GM12878 (cell line): Measurements from ENCODE around the gene KBTBD13.
"Not testable (repeated sequence)": the region's sequence is repeated elsewhere in the genome, so short reads cannot be mapped to it uniquely, and the experiment has no call there.

Experiments used
- BHLHE40 ChIP-seq, 2 experiments: fragments of 450-650 bp in 1 of 2; IDR thresholded peaks; 2 replicates each; pipeline ENCODE4 v1.6.1; 2011 to 2017; ENCODE audit warnings: low read depth in 2 of 2, borderline replicate concordance in 1 of 2, improper control_type of control experiment in 1 of 2, low read length in 1 of 2, mild to moderate bottlenecking in 1 of 2
- CHD1 ChIP-seq: IDR thresholded peaks from 2 replicates; pipeline ENCODE4 v1.6.1; 2012; ENCODE audit warnings: low read depth, low read length, improper control_type of control experiment
- CTCF ChIP-seq, 3 experiments: IDR thresholded peaks in 2 of 3; conservative IDR thresholded peaks in 1 of 3; 2 replicates each; pipeline ENCODE4 v1.5.1; 2011; ENCODE audit warnings: low read depth in 3 of 3, low read length in 3 of 3, mild to moderate bottlenecking in 3 of 3, control low read depth in 2 of 3, moderate library complexity in 2 of 3, inconsistent platforms in 1 of 3, mixed read lengths in 1 of 3; ENCODE audit not compliant: control insufficient read depth in 2 of 3, insufficient read depth in 1 of 3; ENCODE audit errors: extremely low read depth in 1 of 3
- FOXM1 ChIP-seq: IDR thresholded peaks from 2 replicates; pipeline ENCODE4 v1.6.1; 2012; ENCODE audit warnings: low read depth, mild to moderate bottlenecking, inconsistent platforms, low read length, moderate library complexity
- GABPA ChIP-seq: IDR thresholded peaks from 2 replicates; pipeline ENCODE4 v1.6.1; 2014; ENCODE audit warnings: antibody characterized with exemption, low read depth, mild to moderate bottlenecking, inconsistent platforms
- NBN ChIP-seq: fragments of 450-650 bp; IDR thresholded peaks from 2 replicates; pipeline ENCODE4 v1.6.1; 2016
- NR2C1 ChIP-seq: fragments of 450-650 bp; IDR thresholded peaks from 2 replicates; pipeline ENCODE4 v1.6.1; 2017; ENCODE audit warnings: antibody characterized with exemption, mild to moderate bottlenecking, moderate library complexity
- NRF1 ChIP-seq: conservative IDR thresholded peaks from 2 replicates; pipeline ENCODE4 v1.6.1; 2011; ENCODE audit warnings: mild to moderate bottlenecking, low read depth, low read length, improper control_type of control experiment
- PKNOX1 ChIP-seq: fragments of 450-650 bp; IDR thresholded peaks from 2 replicates; pipeline ENCODE4 v1.6.1; 2016; ENCODE audit warnings: mild to moderate bottlenecking
- POLR2A ChIP-seq: IDR thresholded peaks from 2 replicates; pipeline ENCODE4 v1.6.1; 2011; ENCODE audit warnings: low read depth, mild to moderate bottlenecking, low read length
- SMC3 ChIP-seq: IDR thresholded peaks from 2 replicates; pipeline ENCODE4 v1.6.1; 2011; ENCODE audit warnings: low read length, improper control_type of control experiment, borderline replicate concordance
- TF ChIP-seq, protein P1 (sequence below): IDR thresholded peaks from 2 replicates; pipeline ENCODE4 v1.6.1; 2011; ENCODE audit warnings: borderline replicate concordance, low read depth, mild to moderate bottlenecking, moderate library complexity, low read length; ENCODE audit not compliant: insufficient read depth, poor library complexity, severe bottlenecking
- TF ChIP-seq, protein P2 (sequence below): fragments of 450-650 bp; conservative IDR thresholded peaks from 2 replicates; pipeline ENCODE4 v1.6.1; 2017; ENCODE audit warnings: mild to moderate bottlenecking, moderate library complexity

- not testable (repeated sequence) for TF ChIP-seq SMC3; CTCF (IDR thresholded peaks at IDR 0.05 in 2 of 3, conservative IDR thresholded peaks at IDR 0.05 in 1 of 3; ENCODE audit: control insufficient read depth in 2 of 3, extremely low read depth in 1 of 3, insufficient read depth in 1 of 3, low read depth in 3 of 3, low read length in 3 of 3); NR2C1; POLR2A; NRF1; GABPA; CHD1; BHLHE40 (IDR thresholded peaks at IDR 0.05; ENCODE audit: borderline replicate concordance in 1 of 2, low read depth in 2 of 2, low read length in 1 of 2); PKNOX1; NBN; FOXM1
- TF ChIP-seq, protein P1, sequence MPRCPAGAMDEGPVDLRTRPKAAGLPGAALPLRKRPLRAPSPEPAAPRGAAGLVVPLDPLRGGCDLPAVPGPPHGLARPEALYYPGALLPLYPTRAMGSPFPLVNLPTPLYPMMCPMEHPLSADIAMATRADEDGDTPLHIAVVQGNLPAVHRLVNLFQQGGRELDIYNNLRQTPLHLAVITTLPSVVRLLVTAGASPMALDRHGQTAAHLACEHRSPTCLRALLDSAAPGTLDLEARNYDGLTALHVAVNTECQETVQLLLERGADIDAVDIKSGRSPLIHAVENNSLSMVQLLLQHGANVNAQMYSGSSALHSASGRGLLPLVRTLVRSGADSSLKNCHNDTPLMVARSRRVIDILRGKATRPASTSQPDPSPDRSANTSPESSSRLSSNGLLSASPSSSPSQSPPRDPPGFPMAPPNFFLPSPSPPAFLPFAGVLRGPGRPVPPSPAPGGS = not testable (repeated sequence)
- TF ChIP-seq, protein P2, sequence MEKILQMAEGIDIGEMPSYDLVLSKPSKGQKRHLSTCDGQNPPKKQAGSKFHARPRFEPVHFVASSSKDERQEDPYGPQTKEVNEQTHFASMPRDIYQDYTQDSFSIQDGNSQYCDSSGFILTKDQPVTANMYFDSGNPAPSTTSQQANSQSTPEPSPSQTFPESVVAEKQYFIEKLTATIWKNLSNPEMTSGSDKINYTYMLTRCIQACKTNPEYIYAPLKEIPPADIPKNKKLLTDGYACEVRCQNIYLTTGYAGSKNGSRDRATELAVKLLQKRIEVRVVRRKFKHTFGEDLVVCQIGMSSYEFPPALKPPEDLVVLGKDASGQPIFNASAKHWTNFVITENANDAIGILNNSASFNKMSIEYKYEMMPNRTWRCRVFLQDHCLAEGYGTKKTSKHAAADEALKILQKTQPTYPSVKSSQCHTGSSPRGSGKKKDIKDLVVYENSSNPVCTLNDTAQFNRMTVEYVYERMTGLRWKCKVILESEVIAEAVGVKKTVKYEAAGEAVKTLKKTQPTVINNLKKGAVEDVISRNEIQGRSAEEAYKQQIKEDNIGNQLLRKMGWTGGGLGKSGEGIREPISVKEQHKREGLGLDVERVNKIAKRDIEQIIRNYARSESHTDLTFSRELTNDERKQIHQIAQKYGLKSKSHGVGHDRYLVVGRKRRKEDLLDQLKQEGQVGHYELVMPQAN = not testable (repeated sequence)
Measured at GRCh38 chr15:65074946-65075345, 1.6 kb upstream of the KBTBD13 start.
